Esophagus mucosa (tissue), 1 donor: Measurements from ENCODE around the gene RAB31. TPM values are rescaled to one million over a fixed set of nuclear protein-coding genes. Genes with fewer than 3 reads are reported as not detected.
"Not testable (repeated sequence)": the region's sequence is repeated elsewhere in the genome, so short reads cannot be mapped to it uniquely, and the experiment has no call there.

ENCODE experiments used
- ATAC-seq: fragments of 200-7000 bp; cut with Tn5 transposase; one replicate; pipeline ENCODE4 v1.9.1; 2020
- total RNA-seq: library from RNA; stranded (reverse); gene quantifications from one replicate; pipeline ENCODE4 v1.2.4, GENCODE V29; 2023
- donor health status: DM: yes; HTN: yes; CAD: no.

RAB31 gene
- total RNA-seq, 1 donor from 2014 or later, result 50.0 TPM

- no peak for ATAC-seq
Measured at GRCh38 chr18:9762526-9762925, 54.4 kb downstream of the RAB31 start.

- no peak for ATAC-seq
Measured at GRCh38 chr18:9763157-9763556, 55.1 kb downstream of the RAB31 start.

- no peak for ATAC-seq
Measured at GRCh38 chr18:9764011-9764481, 55.9 kb downstream of the RAB31 start.

GRCh38 chr18:9765501-9765900 is 57.4 kb downstream of the RAB31 start:
- no peak for ATAC-seq

DNA sequence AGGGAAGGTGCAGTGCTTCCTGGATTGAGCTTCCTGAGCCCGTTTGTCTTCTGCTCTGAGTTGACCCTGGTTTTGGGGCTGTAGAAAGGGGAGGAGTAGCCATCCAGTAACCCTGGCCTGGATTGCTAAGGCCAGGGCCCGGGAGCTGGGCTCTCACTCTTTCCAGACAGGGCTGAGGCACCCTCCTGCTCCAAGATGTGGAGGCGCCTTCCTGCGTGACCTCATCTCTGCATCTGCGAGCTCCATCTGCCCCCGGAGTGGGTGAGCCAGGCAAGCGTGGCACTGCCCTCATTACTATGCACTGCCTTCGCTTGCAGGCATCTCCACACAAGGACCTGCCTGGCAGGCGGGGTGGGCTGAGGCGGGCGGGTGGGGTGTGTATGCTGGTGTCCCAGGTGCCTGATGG is 58.0 kb downstream of the RAB31 start:
- no peak for ATAC-seq

DNA sequence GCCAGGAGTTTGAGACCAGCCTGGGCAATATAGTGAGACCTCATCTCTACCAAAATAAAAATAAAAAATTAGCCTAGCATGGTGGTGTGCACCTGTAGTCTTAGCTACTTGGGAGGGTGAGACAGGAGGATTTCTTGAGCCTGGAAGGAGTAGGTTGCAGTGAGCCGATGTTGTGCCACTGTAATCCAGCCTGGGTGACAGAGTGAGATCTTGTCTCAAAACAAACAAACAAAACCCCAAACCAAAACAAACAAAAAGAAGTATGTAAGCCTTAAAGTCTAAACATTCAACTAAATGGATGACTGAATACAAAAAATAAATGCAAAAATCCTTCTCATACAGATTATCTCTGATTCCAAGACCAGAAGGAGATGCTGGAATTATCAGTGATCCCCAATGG is 58.6 kb downstream of the RAB31 start:
- ATAC-seq, result no peak

- ATAC-seq, result not testable (repeated sequence)
Measured at GRCh38 chr18:9768071-9768691, 60.1 kb downstream of the RAB31 start.

GRCh38 chr18:9770111-9770510 is 62.0 kb downstream of the RAB31 start:
- ATAC-seq, result not testable (repeated sequence)

DNA sequence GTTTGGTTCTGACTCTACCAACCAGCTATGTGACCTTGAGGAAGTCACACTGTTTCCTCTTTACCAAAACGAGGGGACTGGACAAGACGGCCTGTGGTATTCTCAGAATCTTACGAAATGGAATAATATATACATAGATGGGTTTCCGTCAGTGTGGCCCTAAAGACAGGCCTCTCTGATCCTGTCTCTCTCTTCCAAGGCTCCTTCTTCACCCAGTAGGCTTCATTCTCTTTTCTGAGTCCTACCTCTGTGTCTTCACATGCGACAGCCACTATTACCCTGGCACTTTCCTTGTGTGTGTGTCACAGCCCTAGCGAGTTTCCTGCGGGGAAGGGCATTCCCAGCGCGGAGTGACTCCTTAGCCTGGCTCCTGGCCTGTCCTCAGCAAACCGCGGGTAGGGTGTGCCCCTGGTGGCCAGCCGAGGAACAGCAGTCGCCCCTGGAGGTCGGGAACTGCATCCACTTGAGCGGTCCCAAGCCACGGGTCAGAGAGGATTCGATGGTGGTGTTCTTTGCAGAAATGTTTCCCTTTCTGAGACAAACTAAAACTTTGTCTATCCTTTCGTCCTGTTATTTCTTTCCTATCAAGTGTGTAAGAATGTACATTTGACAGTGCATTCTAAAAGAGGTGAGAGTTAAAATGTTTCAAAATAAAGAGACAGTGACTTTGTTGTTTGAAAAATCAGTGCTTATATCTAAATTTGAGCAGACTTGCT is 63.3 kb downstream of the RAB31 start:
- peak; percentile 87 for ATAC-seq

GRCh38 chr18:9771977-9772660 is 64.0 kb downstream of the RAB31 start:
- peak; percentile 16 for ATAC-seq

DNA sequence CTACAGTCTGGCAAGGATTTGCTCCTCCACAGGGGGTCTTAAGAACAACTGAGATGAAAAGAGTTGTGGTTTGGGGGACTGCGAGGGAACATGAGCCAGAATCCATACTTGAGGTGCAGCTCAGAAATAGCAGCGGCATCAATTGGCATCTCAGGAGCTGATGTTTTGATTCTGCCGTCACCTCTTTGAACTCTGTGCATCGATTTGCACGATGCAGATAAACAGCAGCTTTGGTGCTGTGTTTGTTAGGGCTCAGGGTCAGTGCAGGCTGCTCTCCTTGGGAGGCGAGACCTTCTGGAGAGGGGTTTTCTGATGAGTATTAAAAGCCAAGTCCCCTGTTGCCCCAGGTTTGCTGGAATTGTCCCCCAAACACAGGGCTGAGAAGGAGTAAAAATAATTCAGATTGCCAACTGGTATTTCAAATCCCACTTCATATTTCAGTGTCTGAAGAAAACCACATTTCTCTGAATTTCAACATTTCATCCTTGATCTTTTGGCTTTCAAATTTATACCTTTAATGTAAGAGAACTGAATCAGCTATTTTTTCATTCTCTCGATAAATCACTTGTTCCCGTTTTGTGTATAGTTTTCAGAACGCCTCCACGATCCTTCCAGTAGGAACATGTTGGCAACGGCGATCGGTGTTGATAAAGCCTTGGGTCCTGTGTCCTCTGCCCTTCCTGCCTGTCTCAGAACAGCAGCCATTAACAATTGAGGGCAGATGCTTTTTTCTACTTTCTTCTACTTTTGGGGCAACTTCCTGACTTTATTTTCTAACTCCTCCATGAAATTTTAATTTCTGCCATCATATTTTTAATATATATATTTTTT is 65.0 kb downstream of the RAB31 start:
- ATAC-seq, result no peak

- ATAC-seq, result peak; percentile 33
Measured at GRCh38 chr18:9774150-9774549, 66.0 kb downstream of the RAB31 start.

DNA sequence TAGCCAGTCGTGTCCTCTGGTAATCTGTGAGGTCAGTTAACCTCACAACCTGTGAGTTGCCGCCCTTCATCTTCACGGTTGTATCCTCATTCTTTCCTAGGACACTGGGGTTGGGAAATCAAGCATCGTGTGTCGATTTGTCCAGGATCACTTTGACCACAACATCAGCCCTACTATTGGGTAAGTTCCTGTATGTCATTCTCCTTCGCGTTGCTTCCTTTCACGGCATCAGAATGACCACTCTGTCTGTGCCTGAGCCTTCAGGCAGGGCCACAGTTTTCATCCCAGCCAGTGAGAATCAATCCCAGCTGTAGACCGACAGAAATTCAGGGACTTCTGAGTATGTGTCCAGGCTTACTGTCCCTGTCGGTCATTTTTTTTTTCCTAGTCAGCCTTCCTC is 67.1 kb downstream of the RAB31 start:
- no peak for ATAC-seq

- ATAC-seq, result peak; percentile 88
Measured at GRCh38 chr18:9779630-9780029, 71.5 kb downstream of the RAB31 start.

DNA sequence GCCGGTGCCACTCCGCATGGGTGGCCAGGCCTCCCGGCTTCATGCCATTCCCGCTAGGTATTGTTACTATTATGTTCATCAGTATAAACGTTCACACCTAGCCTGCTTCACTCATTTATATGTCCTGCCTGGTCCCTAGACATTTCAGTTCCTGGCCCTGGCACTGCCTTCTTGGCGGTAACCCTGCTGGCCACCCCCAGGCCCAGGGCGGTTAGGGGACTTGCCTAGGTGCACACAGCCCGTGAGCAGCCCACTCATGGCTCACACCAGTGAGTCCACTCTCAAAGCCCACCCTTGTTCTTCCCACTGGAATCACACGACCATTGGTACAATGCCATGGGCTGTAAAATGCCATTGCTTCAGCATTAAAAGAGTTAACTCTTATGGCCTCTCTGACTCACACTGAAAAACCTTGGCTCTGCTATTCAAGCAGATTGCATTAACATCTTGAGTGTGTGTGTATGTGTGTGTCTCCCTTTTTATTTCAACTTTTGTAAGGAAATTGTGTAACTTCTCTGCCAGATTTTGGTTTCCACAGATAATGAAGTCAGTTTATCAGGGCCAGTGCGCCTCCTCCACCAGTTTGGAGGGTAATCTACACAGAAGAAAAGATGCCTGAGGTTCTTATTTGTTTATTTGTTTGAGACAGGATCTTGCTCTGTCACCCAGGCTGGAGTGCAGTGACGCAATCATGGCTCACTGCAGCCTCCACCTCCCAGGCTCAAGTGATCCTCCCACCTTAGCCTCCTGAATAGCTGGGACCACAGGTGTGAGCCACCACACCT is 74.2 kb downstream of the RAB31 start:
- peak; percentile 66 for ATAC-seq

DNA sequence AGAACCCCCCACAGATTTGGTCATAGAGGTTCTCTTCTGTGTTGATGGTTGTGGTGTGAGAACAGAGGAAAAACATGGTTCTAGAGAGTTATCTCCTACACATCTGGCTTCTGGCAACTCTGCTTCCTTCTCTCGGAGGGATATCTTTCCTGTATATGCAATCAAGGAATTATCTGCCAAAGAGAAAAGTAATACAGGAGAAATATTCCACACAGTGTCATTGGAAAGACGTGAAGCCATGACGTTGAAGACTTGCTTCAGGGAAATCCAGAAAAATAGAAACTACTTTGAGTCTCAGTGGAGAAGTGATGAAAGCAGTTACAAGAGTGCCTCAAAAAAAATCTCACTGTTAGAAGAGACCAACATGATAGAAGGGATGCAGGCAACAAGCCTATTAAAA is 78.5 kb downstream of the RAB31 start:
- ATAC-seq, result no peak

DNA sequence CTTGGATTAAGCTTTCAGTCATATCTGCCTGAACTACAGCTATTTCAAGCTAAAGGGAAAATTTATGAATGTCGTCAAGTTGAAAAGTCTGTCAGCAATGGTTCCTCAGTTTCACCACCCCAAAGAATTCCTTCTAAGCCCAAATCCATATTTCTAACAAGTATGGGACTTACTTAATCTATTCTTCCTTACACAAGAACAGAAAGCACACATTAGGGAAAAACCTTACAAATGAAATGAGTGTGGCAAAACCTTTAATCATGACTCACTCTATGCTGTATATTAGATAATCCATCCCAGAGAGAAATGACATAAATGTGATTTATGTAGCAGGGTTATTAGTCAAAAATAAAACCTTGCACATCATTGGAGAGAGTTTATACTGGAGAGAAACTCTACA is 78.9 kb downstream of the RAB31 start:
- peak; percentile 81 for ATAC-seq

DNA sequence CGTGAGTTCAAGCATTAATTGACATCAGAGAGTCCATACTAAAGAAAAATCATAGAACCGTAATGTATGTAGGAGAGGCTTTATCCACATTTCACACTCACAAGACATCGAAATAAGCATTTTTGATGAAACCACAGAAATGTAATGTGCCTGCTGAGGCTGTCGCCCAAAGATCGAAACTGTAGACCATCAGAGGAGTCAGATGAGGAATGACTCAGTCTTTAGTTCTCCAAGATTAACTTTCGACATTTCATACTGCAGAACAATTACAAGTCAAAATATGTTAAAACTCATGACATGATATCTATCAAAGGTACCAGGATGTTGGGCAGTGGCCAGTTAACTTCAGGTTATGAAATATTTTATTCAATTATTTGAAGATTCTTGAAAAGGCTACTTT is 79.6 kb downstream of the RAB31 start:
- ATAC-seq, result peak; percentile 65

- ATAC-seq, result no peak
Measured at GRCh38 chr18:9788140-9788539, 80.0 kb downstream of the RAB31 start.

DNA sequence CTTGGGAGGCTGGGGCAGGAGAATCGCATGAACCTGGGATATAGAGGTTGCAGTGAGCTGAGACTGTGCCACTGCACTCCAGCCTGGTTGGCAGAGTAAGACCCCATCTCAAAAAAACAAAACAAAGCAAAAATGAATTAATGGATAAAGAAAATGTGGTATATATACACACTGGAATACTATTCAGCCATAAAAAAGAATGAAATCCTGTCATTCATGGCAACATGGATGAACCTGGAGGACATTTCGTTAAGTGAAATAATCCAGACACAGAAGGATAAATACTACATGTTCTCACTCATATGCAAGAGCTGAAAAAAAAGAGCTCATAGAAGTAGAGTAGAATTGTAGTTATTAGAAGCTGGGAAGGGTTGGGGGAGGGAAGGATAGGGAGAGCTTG is 80.8 kb downstream of the RAB31 start:
- ATAC-seq, result no peak

DNA sequence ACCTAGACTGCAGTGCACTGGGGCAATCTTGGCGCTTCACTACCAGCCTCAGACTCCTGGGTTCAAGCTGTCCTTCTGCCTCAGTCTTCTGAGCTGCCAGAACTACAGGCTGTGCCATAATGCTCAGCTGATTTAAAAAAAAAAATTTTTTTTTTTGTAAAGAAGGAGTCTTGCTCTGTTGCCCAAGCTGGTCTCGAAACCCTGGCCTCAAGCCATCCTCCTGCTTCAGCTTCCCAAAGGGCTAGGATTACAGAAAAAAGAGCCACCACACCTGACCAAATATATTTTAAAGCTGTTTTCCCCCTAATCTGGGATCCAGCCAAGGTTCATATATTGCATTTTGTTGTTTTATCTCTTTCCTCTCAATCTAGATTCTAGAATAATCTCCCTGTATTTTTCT is 82.2 kb downstream of the RAB31 start:
- no peak for ATAC-seq

DNA sequence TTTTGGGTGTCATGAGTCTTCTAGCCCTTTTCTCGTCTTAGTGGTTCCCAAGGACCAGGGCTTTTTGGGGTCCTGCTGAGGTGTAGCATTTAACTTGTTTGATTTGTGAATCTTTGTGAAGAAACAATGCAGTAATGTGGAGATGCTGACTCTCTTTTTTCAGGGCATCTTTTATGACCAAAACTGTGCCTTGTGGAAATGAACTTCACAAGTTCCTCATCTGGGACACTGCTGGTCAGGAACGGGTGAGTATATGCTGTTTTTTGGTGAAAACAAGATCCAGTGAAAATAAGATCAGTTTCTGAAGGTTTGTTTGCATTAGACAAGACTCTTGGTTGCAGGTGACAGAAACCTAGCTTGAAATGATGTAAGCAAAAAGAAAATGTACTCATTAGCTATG is 83.9 kb downstream of the RAB31 start:
- no peak for ATAC-seq
